AG04449 (cell line): ENCODE measurements around the gene TRABD2A.
"Not testable (repeated sequence)": the region's sequence is repeated elsewhere in the genome, so short reads cannot be mapped to it uniquely, and the experiment has no call there.

ENCODE experiments used
- CTCF ChIA-PET: fragments of 350-600 bp; formaldehyde crosslinking; extraction: SDS; loops from one replicate; lab custom pipeline; 2021; ENCODE audit warnings: antibody characterized with exemption; lab: Yijun Ruan, JAX
- POLR2A ChIA-PET: fragments of 400-600, 350-600 bp; formaldehyde crosslinking; extraction: SDS; loops from one replicate; lab custom pipeline; 2020; ENCODE audit warnings: antibody characterized with exemption, inconsistent platforms; lab: Yijun Ruan, JAX
- DNase-seq: peaks from one replicate; pipeline ENCODE4 v3.0.0-alpha.2; 2010; ENCODE audit warnings: low read depth, low spot score
- H3K4me3 ChIP-seq: 2 replicates; pipeline ENCODE4 v1.5.1; 2011; ENCODE audit warnings: low read depth, mild to moderate bottlenecking, control low read depth, low read length
- CTCF ChIP-seq: IDR thresholded peaks from one replicate; pipeline ENCODE4 v1.5.1; 2011; ENCODE audit warnings: mild to moderate bottlenecking, moderate library complexity, low read length, control low read depth, inconsistent platforms; ENCODE audit not compliant: insufficient read depth; ENCODE audit errors: missing control alignments

TRABD2A gene

GRCh38 chr2:84923009-84923408 lies 42.1 kb upstream of the TRABD2A start:
- H3K4me3 ChIP-seq, result no peak overlapping the region
- TF ChIP-seq CTCF, result no peak
- CTCF ChIA-PET, result interaction anchor here (0.7 to 4.8 kb wide), 8 partner anchors 10 to 430 kb away, joined by 3 to 125 read pairs (median 6); no protein-coding TSS in a partner anchor
- POLR2A ChIA-PET, result interaction anchor here (4.7 kb wide), 1 partner anchor 16 kb away, joined by 71 read pairs; the partner anchor contains the start of gene TMSB10
- no peak for DNase-seq

- CTCF ChIA-PET, result interaction anchor here (0.8 to 2.2 kb wide), 9 partner anchors 9 to 98 kb away, joined by 3 to 10 read pairs (median 4); partner anchors contain the start of gene TRABD2A
- peak overlapping the region; percentile 39 for H3K4me3 ChIP-seq
- POLR2A ChIA-PET, result interaction anchor here (0.7 to 4.7 kb wide), 9 partner anchors 11 to 426 kb away, joined by 3 to 71 read pairs (median 3); partner anchors contain the start of gene TMSB10
- no peak for TF ChIP-seq CTCF
- peak; percentile 86 for DNase-seq
Measured at GRCh38 chr2:84919885-84920580, 39.1 kb upstream of the TRABD2A start.

GRCh38 chr2:84918430-84918829 lies 37.5 kb upstream of the TRABD2A start:
- ChIA-PET POLR2A (interaction anchor here (4.7 kb wide), 1 partner anchor 12 kb away, joined by 71 read pairs; the partner anchor contains the start of gene TMSB10), CTCF (interaction anchor here (0.8 to 1.5 kb wide), 6 partner anchors 10 to 367 kb away, joined by 3 to 4 read pairs (median 3); no protein-coding TSS in a partner anchor)
- no peak overlapping the region for H3K4me3 ChIP-seq
- DNase-seq, result no peak
- no peak for TF ChIP-seq CTCF

GRCh38 chr2:84917821-84918220 lies 36.9 kb upstream of the TRABD2A start:
- POLR2A ChIA-PET, result interaction anchor here (1.5 kb wide), 1 partner anchor 11 kb away, joined by 3 read pairs; no protein-coding TSS in a partner anchor
- DNase-seq, H3K4me3 ChIP-seq: not testable (repeated sequence)
- CTCF ChIA-PET, result interaction anchor here (1.0 to 2.2 kb wide), 5 partner anchors 8 to 96 kb away, joined by 3 to 26 read pairs (median 6); no protein-coding TSS in a partner anchor

- POLR2A ChIA-PET, H3K4me3 ChIP-seq, DNase-seq: not testable (repeated sequence)
- CTCF ChIA-PET, result interaction anchor here (2.2 to 6.1 kb wide), 2 partner anchors 9 to 10 kb away, joined by 26 to 44 read pairs; no protein-coding TSS in a partner anchor
Measured at GRCh38 chr2:84915675-84916074, 34.8 kb upstream of the TRABD2A start.

GRCh38 chr2:84914334-84914733 lies 33.5 kb upstream of the TRABD2A start:
- ChIA-PET CTCF (interaction anchor here (6.1 kb wide), 1 partner anchor 10 kb away, joined by 44 read pairs; no protein-coding TSS in a partner anchor), POLR2A (interaction anchor here (1.0 kb wide), 1 partner anchor 8 kb away, joined by 4 read pairs; no protein-coding TSS in a partner anchor)
- TF ChIP-seq CTCF, result no peak
- no peak for DNase-seq
- no peak overlapping the region for H3K4me3 ChIP-seq

GRCh38 chr2:84912984-84913383 lies 32.1 kb upstream of the TRABD2A start:
- TF ChIP-seq CTCF, result no peak
- CTCF ChIA-PET, result interaction anchor here (6.1 kb wide), 1 partner anchor 12 kb away, joined by 44 read pairs; no protein-coding TSS in a partner anchor
- no peak overlapping the region for H3K4me3 ChIP-seq
- DNase-seq, result no peak
- POLR2A ChIA-PET, result no interaction called here
